SU-DHL-6 (cell line): ENCODE data around the gene SH3GL1.
A peak's percentile ranks its signal among the peaks of the same experiment; 100 is the strongest.

Source experiments
- EZH2phosphoT487 ChIP-seq: fragments of 200-600 bp; sonication (generic), shearing (Covaris generic); conservative IDR thresholded peaks from 2 replicates; pipeline ENCODE4 v1.6.1; 2018; ENCODE audit warnings: mild to moderate bottlenecking, antibody characterized with exemption, low read length, moderate library complexity, mixed read lengths
- TF ChIP-seq, protein P1 (sequence below): fragments of 200-600 bp; sonication (generic); IDR thresholded peaks from one replicate; pipeline ENCODE4 v1.5.1; 2017; ENCODE audit warnings: antibody characterized with exemption, mild to moderate bottlenecking, low read length, moderate library complexity; ENCODE audit not compliant: insufficient read depth, poor library complexity, severe bottlenecking

DNA sequence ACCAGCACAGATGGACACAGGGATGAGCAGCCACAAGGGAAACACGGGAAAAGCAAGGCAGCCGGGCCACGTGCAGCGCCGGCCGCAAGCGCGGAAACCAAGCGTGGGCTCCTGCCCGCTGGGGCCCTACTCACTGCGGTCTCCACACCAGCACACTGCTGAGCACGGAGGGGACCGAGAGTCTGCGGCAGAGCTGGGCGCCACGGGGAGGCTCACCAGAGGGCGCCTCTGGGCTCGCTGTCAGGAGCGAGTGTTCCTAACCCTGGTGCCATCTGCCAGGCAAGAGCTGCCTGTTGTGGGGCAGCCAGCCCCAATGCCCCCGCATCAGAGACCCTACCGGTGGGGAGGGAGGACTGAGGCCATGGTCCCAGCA is 30.5 kb downstream of the SH3GL1 start:
- TF ChIP-seq, protein P1, sequence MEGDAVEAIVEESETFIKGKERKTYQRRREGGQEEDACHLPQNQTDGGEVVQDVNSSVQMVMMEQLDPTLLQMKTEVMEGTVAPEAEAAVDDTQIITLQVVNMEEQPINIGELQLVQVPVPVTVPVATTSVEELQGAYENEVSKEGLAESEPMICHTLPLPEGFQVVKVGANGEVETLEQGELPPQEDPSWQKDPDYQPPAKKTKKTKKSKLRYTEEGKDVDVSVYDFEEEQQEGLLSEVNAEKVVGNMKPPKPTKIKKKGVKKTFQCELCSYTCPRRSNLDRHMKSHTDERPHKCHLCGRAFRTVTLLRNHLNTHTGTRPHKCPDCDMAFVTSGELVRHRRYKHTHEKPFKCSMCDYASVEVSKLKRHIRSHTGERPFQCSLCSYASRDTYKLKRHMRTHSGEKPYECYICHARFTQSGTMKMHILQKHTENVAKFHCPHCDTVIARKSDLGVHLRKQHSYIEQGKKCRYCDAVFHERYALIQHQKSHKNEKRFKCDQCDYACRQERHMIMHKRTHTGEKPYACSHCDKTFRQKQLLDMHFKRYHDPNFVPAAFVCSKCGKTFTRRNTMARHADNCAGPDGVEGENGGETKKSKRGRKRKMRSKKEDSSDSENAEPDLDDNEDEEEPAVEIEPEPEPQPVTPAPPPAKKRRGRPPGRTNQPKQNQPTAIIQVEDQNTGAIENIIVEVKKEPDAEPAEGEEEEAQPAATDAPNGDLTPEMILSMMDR = peak; percentile 82
- no peak for TF ChIP-seq EZH2phosphoT487
